GM21528 (cell line): Measurements from ENCODE around the gene DCLK2.
"Not testable (repeated sequence)": the region's sequence is repeated elsewhere in the genome, so short reads cannot be mapped to it uniquely, and the experiment has no call there.

Experiments
- ATAC-seq: cut with Tn5 transposase; IDR thresholded peaks from one replicate; pipeline ENCODE4 v1.9.1; 2021; ENCODE audit warnings: mild to moderate bottlenecking, moderate library complexity; ENCODE audit not compliant: unreplicated experiment, low FRiP score

Gene DCLK2

GRCh38 chr4:150145090-150145945, 67.1 kb downstream of the DCLK2 start:
- no peak for ATAC-seq

DNA sequence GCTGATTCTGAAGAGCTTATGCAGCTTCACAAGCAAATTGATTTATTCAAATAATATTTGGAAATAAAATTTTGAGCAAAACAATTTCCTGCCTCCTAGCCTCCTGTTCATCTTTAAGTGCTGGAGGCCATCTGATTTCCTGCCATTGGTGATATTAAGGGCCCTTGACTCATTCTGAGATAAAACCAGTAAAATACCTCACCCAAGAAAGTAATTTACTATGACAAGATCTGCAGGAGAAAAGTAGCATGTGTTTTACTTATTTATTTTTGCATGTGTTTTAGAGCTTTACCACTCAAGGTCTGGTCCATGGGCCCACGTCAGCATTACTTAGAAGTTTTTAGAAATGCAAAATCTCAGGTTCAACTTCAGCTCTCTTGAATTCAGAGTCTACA, 67.7 kb downstream of the DCLK2 start:
- ATAC-seq: no peak

DNA sequence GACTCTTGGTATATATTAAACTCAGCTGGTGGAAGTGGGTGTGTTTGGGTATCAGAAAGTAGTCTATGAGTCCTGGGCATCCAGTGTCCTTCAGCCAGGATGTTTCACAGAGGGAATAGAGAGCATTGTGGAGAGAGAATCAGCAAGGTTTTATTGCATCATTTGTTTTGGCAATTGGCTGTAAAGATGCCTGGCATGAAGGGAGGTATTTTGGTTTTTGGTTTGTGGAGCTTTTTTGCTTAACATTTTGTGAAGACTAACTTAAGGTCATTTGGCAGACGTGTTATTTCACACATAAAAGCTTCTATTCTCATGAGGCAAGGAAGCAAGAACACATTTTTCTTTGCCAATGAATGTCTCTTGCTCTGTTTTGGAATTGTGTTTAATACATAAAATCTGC, 71.1 kb downstream of the DCLK2 start:
- ATAC-seq: no peak

GRCh38 chr4:150150629-150151062, 72.4 kb downstream of the DCLK2 start:
- no peak for ATAC-seq

GRCh38 chr4:150152766-150153165, 74.5 kb downstream of the DCLK2 start:
- ATAC-seq: no peak

DNA sequence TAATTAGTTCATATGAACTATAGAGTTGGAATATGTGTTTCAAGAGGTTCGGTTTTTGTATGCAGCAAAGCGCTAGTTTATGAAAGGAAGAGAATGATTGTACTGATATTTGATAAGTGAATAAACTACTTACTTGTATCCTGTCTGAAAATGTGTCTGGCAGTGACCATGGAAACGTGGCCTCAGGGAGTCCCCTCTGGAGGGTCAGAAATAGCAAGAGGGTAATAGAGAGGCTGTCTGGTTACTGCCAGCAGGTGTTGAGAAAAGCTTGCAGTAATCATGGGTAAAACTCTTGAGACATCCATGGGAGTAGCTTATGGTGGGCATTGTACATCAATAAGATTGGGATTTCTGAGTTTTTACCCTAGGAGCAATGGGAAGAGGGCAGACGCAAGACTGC, 77.1 kb downstream of the DCLK2 start:
- ATAC-seq: no peak

- ATAC-seq: no peak
These were observed 78.3 kb downstream of the DCLK2 start for GRCh38 chr4:150156543-150156942.

DNA sequence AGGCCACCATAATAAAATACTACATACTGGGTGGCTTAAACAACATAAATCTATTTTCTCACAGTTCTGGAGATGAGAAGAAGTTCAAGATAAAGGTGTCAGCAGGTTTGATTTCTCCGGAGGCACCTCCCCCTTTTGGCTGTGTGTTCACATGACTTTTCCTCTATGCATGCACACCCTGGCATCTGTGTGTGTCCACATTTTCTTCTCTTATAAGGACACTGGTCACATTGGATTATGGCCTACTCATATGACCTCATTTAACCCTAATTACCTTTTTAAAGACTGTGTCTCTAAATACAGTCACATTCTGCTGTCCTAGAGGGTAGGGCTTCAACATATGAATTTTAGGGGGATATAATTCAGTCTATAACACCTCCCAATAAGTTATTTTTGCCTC, 79.8 kb downstream of the DCLK2 start:
- no peak for ATAC-seq

DNA sequence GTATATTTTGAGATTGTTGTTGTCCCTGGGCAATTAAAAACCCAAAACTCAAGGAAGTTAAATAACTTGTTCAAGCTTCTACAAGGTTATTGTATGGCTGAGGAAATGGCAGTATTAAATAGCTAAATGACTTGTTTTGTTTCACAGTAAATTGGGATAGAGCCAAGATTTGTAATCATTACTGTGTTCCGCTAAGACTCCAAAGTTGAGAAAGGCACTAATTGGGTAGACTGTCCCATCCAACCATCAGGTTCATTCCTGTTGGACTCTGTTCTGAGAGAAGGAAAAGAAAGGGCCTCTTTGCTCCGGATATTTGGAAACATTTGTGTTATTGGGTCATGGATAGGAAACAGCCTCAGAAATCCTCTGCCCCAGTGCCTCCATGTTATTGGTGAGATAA, 82.2 kb downstream of the DCLK2 start:
- no peak for ATAC-seq

GRCh38 chr4:150161109-150161508, 82.9 kb downstream of the DCLK2 start:
- ATAC-seq: no peak

- ATAC-seq: not testable (repeated sequence)
These were observed 83.8 kb downstream of the DCLK2 start for GRCh38 chr4:150162020-150162419.

DNA sequence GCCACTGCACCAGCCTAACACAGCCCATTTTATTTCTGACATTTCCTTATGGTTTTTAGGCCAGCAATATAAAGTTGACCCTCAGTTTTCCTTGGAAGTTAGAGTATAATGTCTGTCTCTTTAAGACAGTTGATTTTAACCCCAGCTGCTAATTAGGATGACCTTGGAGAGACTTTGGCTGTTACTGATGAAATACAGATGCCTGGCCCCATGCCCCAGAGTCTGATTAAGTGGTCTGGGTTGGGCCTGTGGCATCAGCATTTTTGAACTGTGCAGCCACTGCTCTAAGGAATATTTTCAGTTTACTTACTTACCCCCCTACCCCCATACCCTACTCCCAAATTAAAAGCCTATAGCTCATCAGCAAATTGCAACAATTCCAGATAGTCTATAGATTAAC, 85.8 kb downstream of the DCLK2 start:
- no peak for ATAC-seq

DNA sequence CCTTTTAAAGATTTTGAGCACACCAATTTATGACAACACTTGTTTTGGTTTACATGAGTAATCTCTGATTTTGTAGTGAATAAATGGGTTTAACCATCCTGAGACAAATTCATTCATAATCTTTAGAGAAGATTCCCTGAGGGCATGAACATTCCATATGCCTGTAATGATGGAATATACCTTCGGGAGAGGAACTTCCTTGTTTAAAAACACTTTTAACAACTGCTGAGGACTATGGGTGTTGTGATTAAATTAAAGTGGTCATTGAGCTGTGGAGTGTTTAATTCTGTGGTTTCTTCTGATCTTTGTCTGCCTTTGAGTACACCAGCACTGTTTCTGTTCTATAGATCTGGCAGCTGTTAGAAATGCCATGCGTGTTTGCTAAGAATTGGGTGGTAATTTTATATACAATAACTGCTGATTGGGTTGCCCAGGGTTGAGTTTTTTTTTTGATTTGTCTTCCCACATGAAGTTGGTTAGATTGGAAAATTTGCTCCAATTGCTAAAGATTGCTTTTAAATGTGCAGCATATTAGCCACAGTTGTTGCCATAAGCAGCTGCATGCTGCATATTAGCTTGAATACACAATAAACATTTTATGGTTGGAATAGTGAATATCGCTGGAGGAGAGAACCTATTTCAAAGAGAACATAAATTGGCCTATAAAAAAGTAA, 86.8 kb downstream of the DCLK2 start:
- no peak for ATAC-seq

GRCh38 chr4:150167054-150167453, 88.8 kb downstream of the DCLK2 start:
- no peak for ATAC-seq

- ATAC-seq: no peak
These were observed 95.2 kb downstream of the DCLK2 start for GRCh38 chr4:150173432-150173861.

- no peak for ATAC-seq
These were observed 95.7 kb downstream of the DCLK2 start for GRCh38 chr4:150173982-150174398.

- no peak for ATAC-seq
These were observed 98.3 kb downstream of the DCLK2 start for GRCh38 chr4:150176547-150176946.

DNA sequence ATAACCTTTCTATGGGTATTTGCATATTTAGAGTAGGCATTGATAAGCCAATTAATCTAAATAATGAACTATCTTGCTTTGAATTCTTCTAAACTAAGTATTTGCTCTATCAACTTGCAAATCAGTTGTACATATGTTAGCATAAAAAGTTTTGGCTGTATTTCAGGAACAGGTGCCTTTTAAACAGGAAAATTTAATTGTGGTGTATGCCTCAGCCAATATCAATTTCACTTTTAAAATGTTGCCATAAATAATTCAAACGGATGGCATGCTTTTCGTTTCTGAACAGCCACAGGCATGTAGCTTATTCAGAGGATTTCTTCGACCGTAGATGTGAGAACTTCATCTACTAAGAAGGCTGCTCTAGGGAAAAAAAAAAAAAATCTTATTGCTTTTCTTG, 99.9 kb downstream of the DCLK2 start:
- ATAC-seq: no peak

GRCh38 chr4:150181536-150181935, 103.3 kb downstream of the DCLK2 start:
- no peak for ATAC-seq

- no peak for ATAC-seq
These were observed 104.5 kb downstream of the DCLK2 start for GRCh38 chr4:150182794-150183193.

- ATAC-seq: not testable (repeated sequence)
These were observed 106.8 kb downstream of the DCLK2 start for GRCh38 chr4:150185033-150185432.

DNA sequence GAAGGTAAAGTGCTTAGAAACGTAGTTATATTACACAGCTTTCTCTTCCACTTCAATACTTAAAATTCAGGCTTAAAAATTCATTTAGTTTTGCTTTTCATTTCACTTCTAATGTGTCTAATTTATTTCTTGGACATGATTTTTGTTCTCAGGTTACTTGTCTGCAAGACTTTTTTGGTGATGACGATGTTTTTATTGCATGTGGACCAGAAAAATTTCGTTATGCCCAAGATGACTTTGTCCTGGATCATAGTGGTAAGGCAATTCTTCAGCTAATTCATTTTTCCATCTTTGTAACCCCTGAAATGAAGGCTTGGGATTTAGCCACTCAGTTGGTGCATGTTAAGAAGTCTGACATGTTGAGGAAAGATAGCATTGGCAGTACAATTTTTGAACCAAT, 114.7 kb downstream of the DCLK2 start:
- no peak for ATAC-seq
